Measurements from ENCODE around the gene PPIB.
"Not testable (repeated sequence)": the region's sequence is repeated elsewhere in the genome, so short reads cannot be mapped to it uniquely, and the experiment has no call there.

Gene PPIB

GRCh38 chr15:64110950-64111678, 51.7 kb downstream of the PPIB start:
- in situ Hi-C loops (cut with HindIII; ENCODE audit: low sequenced_read_pairs), result no loop called here

- in situ Hi-C loops (cut with HindIII; ENCODE audit: low sequenced_read_pairs), result not testable (repeated sequence)
Measured at GRCh38 chr15:64110108-64110701, 52.6 kb downstream of the PPIB start.

- in situ Hi-C loops (cut with HindIII; ENCODE audit: low sequenced_read_pairs), result no loop called here
Measured at GRCh38 chr15:64107337-64107736, 55.5 kb downstream of the PPIB start.
